Measurements from ENCODE around the gene SLC4A8. TPM values are rescaled to one million over a fixed set of nuclear protein-coding genes. Genes with fewer than 3 reads are reported as not detected.
A peak's percentile ranks its signal among the peaks of the same experiment; 100 is the strongest.

SLC4A8 gene
- total and polyA plus RNA-seq, 5 donors from 2014 or later, result 0.16 to 3.5 (median 0.98) TPM; not detected in 1

DNA sequence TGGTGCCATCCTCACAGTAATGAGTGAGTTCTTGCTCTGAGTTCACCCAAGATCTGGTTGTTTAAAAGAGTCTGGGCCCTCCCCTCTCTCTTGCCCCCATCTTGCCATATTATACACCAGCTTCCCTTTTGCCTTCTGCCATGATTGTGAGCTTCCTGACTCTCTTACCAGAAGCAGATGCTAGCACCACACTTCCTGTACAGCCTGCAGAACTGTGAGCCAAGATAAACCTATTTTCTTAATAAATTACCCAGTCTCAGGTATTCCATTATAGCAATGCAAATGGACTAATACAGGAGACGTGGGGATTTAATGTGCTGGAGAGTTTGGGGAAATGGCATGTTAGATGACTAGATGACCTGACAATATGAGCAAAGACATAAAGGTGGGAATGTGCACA, 12.8 kb downstream of the SLC4A8 start:
- Histone ChIP-seq H3K4me1 (ENCODE audit: control insufficient read depth, insufficient read depth, low read length, poor library complexity, severe bottlenecking) (peaks cover 9% of the 10 kb centered on the region), H3K36me3 (ENCODE audit: control insufficient read depth, insufficient read depth, low read length) (no peaks in the 10 kb centered on the region), H3K27me3 (ENCODE audit: control insufficient read depth, insufficient read depth, low read length) (peaks cover 4% of the 10 kb centered on the region), H3K27ac (ENCODE audit: insufficient read depth, low read length, poor library complexity, severe bottlenecking) (no peak overlapping the region), H3K4me3 (ENCODE audit: low read depth, low read length) (no peak overlapping the region), H3K9me3 (ENCODE audit: control insufficient read depth in 2 of 2, low read length in 2 of 2) (no peaks in the 10 kb centered on the region)
- Mint-ChIP-seq H3K4me3 (no peak overlapping the region), H3K27ac (no peak overlapping the region), H3K4me1 (peaks cover 9 to 20% (median 16%) of the 10 kb centered on the region in 4 donors), H3K36me3 (no peaks in the 10 kb centered on the region), H3K27me3 (peaks cover 14% of the 10 kb centered on the region), H3K9me3 (peaks cover 0 to 4% (median 0%) of the 10 kb centered on the region in 7 donors)
- DNase-seq (no peak), ATAC-seq (ENCODE audit: low read depth in 2 of 2) (no peak)

DNA sequence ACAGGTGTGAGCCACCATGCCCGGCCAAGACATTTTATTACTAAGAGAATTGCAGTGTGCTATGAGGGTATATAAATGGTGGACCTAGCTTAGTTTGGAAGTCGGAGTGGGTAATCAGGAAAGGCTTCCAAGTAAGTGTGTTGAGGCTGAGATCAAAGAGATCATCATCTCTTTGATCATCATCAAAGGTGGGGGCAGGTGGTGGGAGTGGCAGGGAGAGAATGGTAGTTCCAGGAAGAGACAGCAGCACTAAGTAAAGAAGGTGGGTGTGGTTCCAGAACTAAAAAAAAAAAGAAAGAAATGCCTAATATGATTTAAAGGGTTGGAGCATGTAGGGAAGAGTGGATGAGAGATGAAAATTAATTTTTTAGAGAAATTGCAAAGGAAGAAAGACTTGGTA, 14.7 kb downstream of the SLC4A8 start:
- H3K36me3 Mint-ChIP-seq, result no peaks in the 10 kb centered on the region
- H3K4me3 ChIP-seq (ENCODE audit: low read depth, low read length), result no peak overlapping the region
- H3K27ac ChIP-seq (ENCODE audit: insufficient read depth, low read length, poor library complexity, severe bottlenecking), result no peak overlapping the region
- peaks cover 9 to 20% (median 16%) of the 10 kb centered on the region in 4 donors for H3K4me1 Mint-ChIP-seq
- H3K9me3 Mint-ChIP-seq, result peaks cover 0 to 4% (median 0%) of the 10 kb centered on the region in 7 donors
- H3K36me3 ChIP-seq (ENCODE audit: control insufficient read depth, insufficient read depth, low read length), result no peaks in the 10 kb centered on the region
- H3K4me3 Mint-ChIP-seq, result peak overlapping the region in 2 of 4 donors; percentile 26 to 42
- H3K27me3 Mint-ChIP-seq, result peaks cover 8% of the 10 kb centered on the region
- DNase-seq (peak in 1 of 3 donors; percentile 86), ATAC-seq (ENCODE audit: low read depth in 2 of 2) (no peak)
- H3K27me3 ChIP-seq (ENCODE audit: control insufficient read depth, insufficient read depth, low read length), result peaks cover 4% of the 10 kb centered on the region
- no peaks in the 10 kb centered on the region for H3K9me3 ChIP-seq (ENCODE audit: control insufficient read depth in 2 of 2, low read length in 2 of 2)
- peaks cover 9% of the 10 kb centered on the region for H3K4me1 ChIP-seq (ENCODE audit: control insufficient read depth, insufficient read depth, low read length, poor library complexity, severe bottlenecking)
- no peak overlapping the region for H3K27ac Mint-ChIP-seq

DNA sequence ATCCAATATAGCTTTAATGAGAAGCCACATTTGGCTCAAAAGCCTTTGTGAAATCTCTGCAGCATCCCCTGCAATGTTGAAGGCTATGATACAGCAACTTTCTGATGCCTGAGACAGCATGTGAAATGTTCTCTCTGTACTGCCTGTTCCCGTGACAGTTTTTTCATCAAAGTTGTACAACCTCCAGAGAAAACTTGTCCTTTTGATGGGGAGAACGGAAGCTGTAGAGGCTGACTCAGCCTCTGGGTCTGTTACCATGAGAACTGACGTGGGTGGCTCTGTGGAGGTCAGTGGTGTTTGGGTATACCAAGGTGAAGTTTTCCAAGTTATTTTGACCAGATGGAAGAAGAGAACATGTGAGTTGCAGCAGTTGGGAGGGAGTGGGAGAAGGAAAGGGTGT, 17.0 kb downstream of the SLC4A8 start:
- Histone ChIP-seq H3K36me3 (ENCODE audit: control insufficient read depth, insufficient read depth, low read length) (no peaks in the 10 kb centered on the region), H3K27me3 (ENCODE audit: control insufficient read depth, insufficient read depth, low read length) (peaks cover 2% of the 10 kb centered on the region), H3K9me3 (ENCODE audit: control insufficient read depth in 2 of 2, low read length in 2 of 2) (no peaks in the 10 kb centered on the region), H3K4me1 (ENCODE audit: control insufficient read depth, insufficient read depth, low read length, poor library complexity, severe bottlenecking) (peaks cover 9% of the 10 kb centered on the region), H3K27ac (ENCODE audit: insufficient read depth, low read length, poor library complexity, severe bottlenecking) (no peak overlapping the region), H3K4me3 (ENCODE audit: low read depth, low read length) (no peak overlapping the region)
- DNase-seq (peak in 1 of 3 donors; percentile 38), ATAC-seq (ENCODE audit: low read depth in 2 of 2) (no peak)
- Mint-ChIP-seq H3K4me1 (peaks cover 9 to 20% (median 16%) of the 10 kb centered on the region in 4 donors), H3K27ac (peak overlapping the region in 1 of 3 donors; percentile 75), H3K4me3 (no peak overlapping the region), H3K27me3 (peaks cover 8% of the 10 kb centered on the region), H3K9me3 (peaks cover 0 to 4% (median 0%) of the 10 kb centered on the region in 7 donors), H3K36me3 (no peaks in the 10 kb centered on the region)

DNA sequence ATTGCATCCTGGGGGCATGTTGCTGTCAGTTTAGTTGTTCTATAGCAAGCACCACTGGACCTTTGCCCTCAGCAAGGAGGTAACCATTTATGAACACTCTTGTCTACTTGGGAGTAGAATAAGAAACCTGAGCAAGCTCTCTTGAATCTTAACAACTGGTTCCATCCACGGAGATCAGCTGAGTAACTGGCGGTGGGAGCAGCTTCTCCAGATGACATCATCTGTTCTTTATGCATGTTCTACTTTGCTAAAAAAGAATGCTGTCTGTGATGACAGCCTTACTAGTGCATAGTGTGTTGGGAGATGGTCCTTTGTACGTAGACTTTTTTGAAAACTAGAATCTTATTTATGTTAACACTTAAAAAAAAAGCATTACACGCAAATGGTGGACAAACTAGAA, 17.7 kb downstream of the SLC4A8 start:
- H3K27me3 ChIP-seq (ENCODE audit: control insufficient read depth, insufficient read depth, low read length), result peaks cover 2% of the 10 kb centered on the region
- no peak overlapping the region for H3K4me3 ChIP-seq (ENCODE audit: low read depth, low read length)
- H3K36me3 ChIP-seq (ENCODE audit: control insufficient read depth, insufficient read depth, low read length), result no peaks in the 10 kb centered on the region
- no peaks in the 10 kb centered on the region for H3K36me3 Mint-ChIP-seq
- H3K4me3 Mint-ChIP-seq, result no peak overlapping the region
- no peak overlapping the region for H3K27ac ChIP-seq (ENCODE audit: insufficient read depth, low read length, poor library complexity, severe bottlenecking)
- peak overlapping the region in 1 of 3 donors; percentile 18 for H3K27ac Mint-ChIP-seq
- peaks cover 8% of the 10 kb centered on the region for H3K27me3 Mint-ChIP-seq
- DNase-seq (no peak), ATAC-seq (ENCODE audit: low read depth in 2 of 2) (no peak)
- H3K9me3 Mint-ChIP-seq, result peaks cover 0 to 4% (median 0%) of the 10 kb centered on the region in 7 donors
- H3K9me3 ChIP-seq (ENCODE audit: control insufficient read depth in 2 of 2, low read length in 2 of 2), result no peaks in the 10 kb centered on the region
- H3K4me1 Mint-ChIP-seq, result peaks cover 9 to 20% (median 16%) of the 10 kb centered on the region in 4 donors
- H3K4me1 ChIP-seq (ENCODE audit: control insufficient read depth, insufficient read depth, low read length, poor library complexity, severe bottlenecking), result peaks cover 9% of the 10 kb centered on the region

DNA sequence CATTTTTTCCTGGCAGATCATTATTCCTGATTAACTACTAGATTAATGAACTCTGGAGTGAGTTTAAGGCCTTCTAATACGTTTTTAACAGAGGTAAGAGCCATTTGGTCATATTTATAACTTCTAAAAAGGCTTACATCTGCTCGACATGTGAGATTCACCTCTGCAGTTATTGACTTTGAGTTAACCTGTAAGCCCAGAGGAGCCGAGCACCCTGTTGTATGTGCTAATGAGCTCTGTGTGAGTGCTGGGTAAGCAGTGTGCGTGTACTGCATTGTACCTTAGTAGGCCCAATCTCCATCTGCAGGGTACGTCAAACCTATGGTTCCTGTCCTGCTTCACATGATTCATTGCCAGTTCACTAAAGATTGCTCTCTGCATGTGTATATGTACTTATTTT, 18.9 kb downstream of the SLC4A8 start:
- H3K36me3 ChIP-seq (ENCODE audit: control insufficient read depth, insufficient read depth, low read length), result no peaks in the 10 kb centered on the region
- no peak overlapping the region for H3K27ac ChIP-seq (ENCODE audit: insufficient read depth, low read length, poor library complexity, severe bottlenecking)
- peaks cover under 1% of the 10 kb centered on the region for H3K27me3 ChIP-seq (ENCODE audit: control insufficient read depth, insufficient read depth, low read length)
- H3K27ac Mint-ChIP-seq, result no peak overlapping the region
- H3K9me3 ChIP-seq (ENCODE audit: control insufficient read depth in 2 of 2, low read length in 2 of 2), result no peaks in the 10 kb centered on the region
- H3K36me3 Mint-ChIP-seq, result no peaks in the 10 kb centered on the region
- H3K4me3 Mint-ChIP-seq, result no peak overlapping the region
- H3K4me1 ChIP-seq (ENCODE audit: control insufficient read depth, insufficient read depth, low read length, poor library complexity, severe bottlenecking), result peaks cover 6% of the 10 kb centered on the region
- H3K4me1 Mint-ChIP-seq, result peaks cover 9 to 18% (median 15%) of the 10 kb centered on the region in 4 donors
- DNase-seq (no peak), ATAC-seq (ENCODE audit: low read depth in 2 of 2) (no peak)
- no peak overlapping the region for H3K4me3 ChIP-seq (ENCODE audit: low read depth, low read length)
- peaks cover 0 to 4% (median 0%) of the 10 kb centered on the region in 7 donors for H3K9me3 Mint-ChIP-seq
- H3K27me3 Mint-ChIP-seq, result peaks cover 2% of the 10 kb centered on the region

DNA sequence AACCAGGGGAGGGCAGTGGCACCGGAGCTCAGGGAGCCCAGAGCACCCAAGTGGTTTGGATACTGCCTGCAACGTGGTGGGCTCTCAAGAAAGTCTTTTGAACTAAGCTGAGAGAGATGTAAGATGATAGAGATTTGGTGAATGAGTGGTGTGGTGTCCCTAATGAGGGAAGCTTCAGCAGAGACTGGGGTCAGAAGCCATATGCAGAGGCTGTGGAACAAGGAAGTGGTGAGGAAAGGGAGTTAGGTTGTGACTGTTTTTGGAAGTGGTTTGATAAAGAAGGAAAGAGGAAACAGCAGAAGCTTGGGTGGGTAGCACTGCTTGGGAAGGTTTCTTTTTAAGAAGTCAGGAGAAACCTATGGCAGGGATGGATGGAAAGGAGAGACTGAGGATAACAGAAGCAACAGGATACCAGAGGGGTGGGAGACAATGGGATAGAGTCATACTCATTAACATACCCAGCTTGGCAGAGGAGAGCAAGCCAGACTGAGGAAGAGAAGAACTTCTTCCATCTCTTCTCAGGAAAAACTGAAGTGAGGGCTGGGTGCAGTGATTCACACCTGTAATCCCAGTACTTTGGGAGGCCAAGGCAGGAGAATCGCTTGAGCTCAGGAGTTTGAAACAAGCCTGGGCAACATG, 24.1 kb downstream of the SLC4A8 start:
- Histone ChIP-seq H3K36me3 (ENCODE audit: control insufficient read depth, insufficient read depth, low read length) (no peaks in the 10 kb centered on the region), H3K27ac (ENCODE audit: insufficient read depth, low read length, poor library complexity, severe bottlenecking) (no peak overlapping the region), H3K27me3 (ENCODE audit: control insufficient read depth, insufficient read depth, low read length) (no peaks in the 10 kb centered on the region), H3K4me3 (ENCODE audit: low read depth, low read length) (no peak overlapping the region), H3K9me3 (ENCODE audit: control insufficient read depth in 2 of 2, low read length in 2 of 2) (no peaks in the 10 kb centered on the region), H3K4me1 (ENCODE audit: control insufficient read depth, insufficient read depth, low read length, poor library complexity, severe bottlenecking) (no peaks in the 10 kb centered on the region)
- H3K4me3 Mint-ChIP-seq, result no peak overlapping the region
- H3K9me3 Mint-ChIP-seq, result no peaks in the 10 kb centered on the region
- no peaks in the 10 kb centered on the region for H3K4me1 Mint-ChIP-seq
- DNase-seq (no peak), ATAC-seq (ENCODE audit: low read depth in 2 of 2) (no peak)
- no peaks in the 10 kb centered on the region for H3K27me3 Mint-ChIP-seq
- peak overlapping the region in 1 of 3 donors; percentile 3 for H3K27ac Mint-ChIP-seq
- H3K36me3 Mint-ChIP-seq, result no peaks in the 10 kb centered on the region

DNA sequence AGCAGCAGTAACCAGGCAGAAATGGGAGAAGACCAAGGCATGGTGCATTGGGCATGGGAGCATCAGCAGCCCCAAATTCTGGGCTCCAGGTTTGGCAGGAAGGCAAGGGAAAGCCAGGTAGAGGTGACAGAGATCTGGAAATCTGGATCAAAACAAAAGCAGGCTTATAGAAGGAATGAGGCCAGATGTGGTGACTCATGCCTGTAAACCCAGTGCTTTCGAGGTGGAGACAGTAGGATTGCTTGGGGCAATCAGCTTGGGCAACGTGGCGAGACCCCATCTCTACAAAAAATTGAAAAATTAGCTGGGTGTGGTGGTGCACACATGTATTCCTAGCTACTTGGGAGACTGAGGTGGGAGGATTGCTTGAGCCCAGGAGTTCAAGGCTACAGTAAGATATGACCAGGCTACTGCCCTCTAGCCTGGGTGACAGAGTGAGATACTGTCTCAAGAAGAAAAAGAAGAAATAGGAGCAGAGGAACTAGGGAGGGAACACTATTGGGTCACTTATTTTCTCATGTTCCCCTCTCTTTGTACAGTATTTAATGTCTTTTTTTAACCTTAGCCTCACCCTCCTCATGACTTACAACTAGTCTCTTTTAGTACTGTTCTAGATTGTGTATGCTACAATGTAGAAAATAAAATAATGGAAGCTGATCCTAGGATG, 25.1 kb downstream of the SLC4A8 start:
- Histone ChIP-seq H3K9me3 (ENCODE audit: control insufficient read depth in 2 of 2, low read length in 2 of 2) (no peaks in the 10 kb centered on the region), H3K27ac (ENCODE audit: insufficient read depth, low read length, poor library complexity, severe bottlenecking) (no peak overlapping the region), H3K4me3 (ENCODE audit: low read depth, low read length) (no peak overlapping the region), H3K36me3 (ENCODE audit: control insufficient read depth, insufficient read depth, low read length) (no peaks in the 10 kb centered on the region), H3K27me3 (ENCODE audit: control insufficient read depth, insufficient read depth, low read length) (no peaks in the 10 kb centered on the region), H3K4me1 (ENCODE audit: control insufficient read depth, insufficient read depth, low read length, poor library complexity, severe bottlenecking) (no peaks in the 10 kb centered on the region)
- no peak for ATAC-seq (ENCODE audit: low read depth in 2 of 2)
- Mint-ChIP-seq H3K27ac (no peak overlapping the region), H3K9me3 (no peaks in the 10 kb centered on the region), H3K27me3 (no peaks in the 10 kb centered on the region), H3K36me3 (no peaks in the 10 kb centered on the region), H3K4me3 (no peak overlapping the region), H3K4me1 (no peaks in the 10 kb centered on the region)
- DNase-seq, result no peak

DNA sequence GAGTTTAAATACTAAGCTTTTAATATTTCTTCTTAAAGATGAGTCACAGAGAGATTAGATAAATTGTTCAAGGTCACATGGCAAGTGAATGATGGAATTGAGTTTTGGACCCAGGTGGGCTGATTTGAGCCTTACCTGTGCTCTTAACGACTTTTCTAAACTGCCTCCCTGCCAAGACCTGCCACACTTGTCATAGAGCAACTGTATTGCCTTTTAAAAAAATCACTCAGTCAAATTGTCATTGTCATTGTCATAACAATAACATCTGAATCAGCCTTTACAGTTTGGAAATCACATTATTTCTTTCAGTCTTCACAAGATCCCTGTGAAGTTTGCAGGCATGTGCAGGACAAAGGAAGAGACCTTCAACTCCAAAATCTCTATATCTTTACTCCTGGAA, 25.7 kb downstream of the SLC4A8 start:
- no peak overlapping the region for H3K27ac ChIP-seq (ENCODE audit: insufficient read depth, low read length, poor library complexity, severe bottlenecking)
- no peaks in the 10 kb centered on the region for H3K27me3 Mint-ChIP-seq
- H3K9me3 ChIP-seq (ENCODE audit: control insufficient read depth in 2 of 2, low read length in 2 of 2), result no peaks in the 10 kb centered on the region
- no peaks in the 10 kb centered on the region for H3K36me3 ChIP-seq (ENCODE audit: control insufficient read depth, insufficient read depth, low read length)
- H3K4me3 ChIP-seq (ENCODE audit: low read depth, low read length), result no peak overlapping the region
- no peaks in the 10 kb centered on the region for H3K36me3 Mint-ChIP-seq
- H3K27ac Mint-ChIP-seq, result no peak overlapping the region
- DNase-seq (no peak), ATAC-seq (ENCODE audit: low read depth in 2 of 2) (no peak)
- H3K4me3 Mint-ChIP-seq, result no peak overlapping the region
- no peaks in the 10 kb centered on the region for H3K4me1 ChIP-seq (ENCODE audit: control insufficient read depth, insufficient read depth, low read length, poor library complexity, severe bottlenecking)
- H3K9me3 Mint-ChIP-seq, result no peaks in the 10 kb centered on the region
- H3K27me3 ChIP-seq (ENCODE audit: control insufficient read depth, insufficient read depth, low read length), result no peaks in the 10 kb centered on the region
- no peaks in the 10 kb centered on the region for H3K4me1 Mint-ChIP-seq

Data from CD4-positive, CD25-positive, alpha-beta regulatory T cell (primary cell).